ENCODE results near the gene IL32.

DNA sequence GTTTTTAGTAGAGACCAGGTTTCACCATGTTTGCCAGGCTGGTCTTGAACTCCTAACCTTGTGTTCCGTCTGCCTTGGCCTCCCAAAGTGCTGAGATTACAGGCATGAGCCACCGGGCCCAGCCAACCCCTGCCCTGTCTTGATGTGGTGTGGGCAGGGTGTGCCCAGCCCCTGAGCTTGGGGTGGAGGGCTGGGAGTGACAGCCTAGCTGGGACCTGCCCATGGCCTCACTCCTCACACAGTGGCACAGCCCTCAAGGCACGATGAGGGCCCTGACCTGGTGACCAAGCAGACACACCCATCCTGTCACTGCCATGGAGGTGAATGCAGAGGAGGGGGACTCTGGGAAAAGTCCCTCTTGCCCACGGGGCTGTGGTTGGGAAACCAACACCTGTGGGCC, 3.0 kb downstream of the IL32 start:
- TF ChIP-seq CHD2 (IDR thresholded peaks at IDR 0.05; ENCODE audit: low read length, partially characterized antibody) = no peak
- TF ChIP-seq KDM5A (IDR thresholded peaks at IDR 0.05) = no peak
- no peak for TF ChIP-seq BHLHE40 (IDR thresholded peaks at IDR 0.05; ENCODE audit: low read depth, low read length)
- TF ChIP-seq, protein P1, sequence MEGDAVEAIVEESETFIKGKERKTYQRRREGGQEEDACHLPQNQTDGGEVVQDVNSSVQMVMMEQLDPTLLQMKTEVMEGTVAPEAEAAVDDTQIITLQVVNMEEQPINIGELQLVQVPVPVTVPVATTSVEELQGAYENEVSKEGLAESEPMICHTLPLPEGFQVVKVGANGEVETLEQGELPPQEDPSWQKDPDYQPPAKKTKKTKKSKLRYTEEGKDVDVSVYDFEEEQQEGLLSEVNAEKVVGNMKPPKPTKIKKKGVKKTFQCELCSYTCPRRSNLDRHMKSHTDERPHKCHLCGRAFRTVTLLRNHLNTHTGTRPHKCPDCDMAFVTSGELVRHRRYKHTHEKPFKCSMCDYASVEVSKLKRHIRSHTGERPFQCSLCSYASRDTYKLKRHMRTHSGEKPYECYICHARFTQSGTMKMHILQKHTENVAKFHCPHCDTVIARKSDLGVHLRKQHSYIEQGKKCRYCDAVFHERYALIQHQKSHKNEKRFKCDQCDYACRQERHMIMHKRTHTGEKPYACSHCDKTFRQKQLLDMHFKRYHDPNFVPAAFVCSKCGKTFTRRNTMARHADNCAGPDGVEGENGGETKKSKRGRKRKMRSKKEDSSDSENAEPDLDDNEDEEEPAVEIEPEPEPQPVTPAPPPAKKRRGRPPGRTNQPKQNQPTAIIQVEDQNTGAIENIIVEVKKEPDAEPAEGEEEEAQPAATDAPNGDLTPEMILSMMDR (IDR thresholded peaks at IDR 0.05) = no peak
- TF ChIP-seq JUN (IDR thresholded peaks at IDR 0.05) = no peak
- no peak for TF ChIP-seq EP300 (IDR thresholded peaks at IDR 0.05)
- TF ChIP-seq, protein P2, sequence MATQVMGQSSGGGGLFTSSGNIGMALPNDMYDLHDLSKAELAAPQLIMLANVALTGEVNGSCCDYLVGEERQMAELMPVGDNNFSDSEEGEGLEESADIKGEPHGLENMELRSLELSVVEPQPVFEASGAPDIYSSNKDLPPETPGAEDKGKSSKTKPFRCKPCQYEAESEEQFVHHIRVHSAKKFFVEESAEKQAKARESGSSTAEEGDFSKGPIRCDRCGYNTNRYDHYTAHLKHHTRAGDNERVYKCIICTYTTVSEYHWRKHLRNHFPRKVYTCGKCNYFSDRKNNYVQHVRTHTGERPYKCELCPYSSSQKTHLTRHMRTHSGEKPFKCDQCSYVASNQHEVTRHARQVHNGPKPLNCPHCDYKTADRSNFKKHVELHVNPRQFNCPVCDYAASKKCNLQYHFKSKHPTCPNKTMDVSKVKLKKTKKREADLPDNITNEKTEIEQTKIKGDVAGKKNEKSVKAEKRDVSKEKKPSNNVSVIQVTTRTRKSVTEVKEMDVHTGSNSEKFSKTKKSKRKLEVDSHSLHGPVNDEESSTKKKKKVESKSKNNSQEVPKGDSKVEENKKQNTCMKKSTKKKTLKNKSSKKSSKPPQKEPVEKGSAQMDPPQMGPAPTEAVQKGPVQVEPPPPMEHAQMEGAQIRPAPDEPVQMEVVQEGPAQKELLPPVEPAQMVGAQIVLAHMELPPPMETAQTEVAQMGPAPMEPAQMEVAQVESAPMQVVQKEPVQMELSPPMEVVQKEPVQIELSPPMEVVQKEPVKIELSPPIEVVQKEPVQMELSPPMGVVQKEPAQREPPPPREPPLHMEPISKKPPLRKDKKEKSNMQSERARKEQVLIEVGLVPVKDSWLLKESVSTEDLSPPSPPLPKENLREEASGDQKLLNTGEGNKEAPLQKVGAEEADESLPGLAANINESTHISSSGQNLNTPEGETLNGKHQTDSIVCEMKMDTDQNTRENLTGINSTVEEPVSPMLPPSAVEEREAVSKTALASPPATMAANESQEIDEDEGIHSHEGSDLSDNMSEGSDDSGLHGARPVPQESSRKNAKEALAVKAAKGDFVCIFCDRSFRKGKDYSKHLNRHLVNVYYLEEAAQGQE (IDR thresholded peaks at IDR 0.05) = no peak
- TF ChIP-seq HDAC2 (IDR thresholded peaks at IDR 0.05) = no peak
- TF ChIP-seq JUNB (IDR thresholded peaks at IDR 0.05) = no peak
- TF ChIP-seq CEBPB (IDR thresholded peaks at IDR 0.05) = no peak
- no peak for TF ChIP-seq MAZ (IDR thresholded peaks at IDR 0.05; ENCODE audit: borderline replicate concordance, low read depth, low read length)
- TF ChIP-seq RFX5 (IDR thresholded peaks at IDR 0.05) = no peak
- no peak for TF ChIP-seq FOSL2 (IDR thresholded peaks at IDR 0.05)
- TF ChIP-seq FOSL2 (CRISPR knock-in tag; IDR thresholded peaks at IDR 0.05) = no peak
- TF ChIP-seq ZFP36 (IDR thresholded peaks at IDR 0.05; ENCODE audit: borderline replicate concordance, partially characterized antibody) = no peak

All from A549 (cell line).